HG03342 (cell line): ENCODE measurements around the gene MAEL.

Source experiments
- ATAC-seq: cut with Tn5 transposase; IDR thresholded peaks from one replicate; pipeline ENCODE4 v1.9.1; 2021; ENCODE audit warnings: mild to moderate bottlenecking, moderate library complexity; ENCODE audit not compliant: unreplicated experiment

MAEL gene

DNA sequence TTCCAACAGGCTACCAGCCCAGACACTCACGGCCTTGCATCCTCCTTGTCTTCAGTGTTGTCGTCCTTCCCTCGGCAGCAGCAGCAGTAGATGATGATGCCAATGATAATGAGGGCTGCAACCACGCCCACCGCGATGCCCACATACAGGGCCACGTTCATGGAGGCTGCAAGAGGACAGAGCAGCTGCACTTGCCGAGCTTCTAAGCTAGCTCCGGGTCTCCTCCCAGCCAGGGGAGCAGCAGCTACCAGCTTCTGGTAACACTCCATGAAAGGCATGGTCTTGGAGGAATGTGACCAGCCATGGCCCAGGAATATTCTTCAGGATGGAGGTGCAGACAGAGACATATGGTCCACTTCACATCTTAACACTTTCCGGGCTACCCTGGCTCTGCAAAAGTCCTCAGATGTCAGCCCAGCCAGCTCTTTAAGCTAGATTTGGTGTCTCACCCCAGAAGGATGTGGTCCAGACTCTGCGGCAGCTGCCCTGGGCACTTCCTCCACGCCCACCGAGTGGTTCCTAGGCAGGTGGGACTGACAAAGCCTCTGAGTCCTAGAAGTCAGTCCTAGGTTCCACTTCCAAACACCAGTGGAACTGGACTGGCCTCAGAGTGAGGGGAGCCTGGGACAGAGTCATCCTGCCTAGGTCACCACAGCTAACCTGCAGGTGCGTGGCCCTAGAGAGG lies 66.0 kb downstream of the MAEL start:
- ATAC-seq = no peak

DNA sequence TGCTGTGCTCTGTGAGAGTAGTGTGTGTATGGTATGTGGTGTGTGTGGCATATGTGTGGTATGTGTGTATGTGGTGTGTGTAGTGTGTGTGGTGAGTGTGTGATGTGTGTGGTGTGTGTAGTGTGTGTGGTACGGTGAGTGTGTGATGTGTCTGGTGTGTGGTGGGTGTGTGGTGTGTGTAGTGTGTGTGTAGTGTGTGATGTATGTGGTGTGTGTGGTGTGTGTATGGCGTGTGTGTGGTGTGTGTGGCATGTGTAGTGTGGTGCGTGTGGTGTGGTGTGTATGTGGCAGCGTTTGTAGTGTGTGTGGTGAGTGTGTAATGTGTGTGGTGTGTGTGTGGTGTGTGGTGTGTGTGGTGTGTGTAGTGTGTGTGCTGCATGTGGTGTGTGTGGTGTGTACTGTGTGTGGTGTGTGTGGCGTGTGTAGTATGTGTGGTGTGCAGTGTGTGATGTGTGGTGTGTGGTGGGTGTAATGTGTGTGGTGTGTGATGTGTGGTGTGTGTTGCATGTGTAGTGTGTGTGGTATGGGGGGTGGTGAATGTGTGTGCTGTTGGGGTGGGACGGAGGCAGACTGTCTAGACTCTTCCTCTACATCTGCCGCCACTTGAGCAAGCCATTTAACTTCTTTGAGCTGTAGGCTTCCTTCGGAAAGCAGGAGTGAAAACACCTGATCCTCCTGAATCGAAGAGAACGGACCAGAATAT lies 67.6 kb downstream of the MAEL start:
- no peak for ATAC-seq

DNA sequence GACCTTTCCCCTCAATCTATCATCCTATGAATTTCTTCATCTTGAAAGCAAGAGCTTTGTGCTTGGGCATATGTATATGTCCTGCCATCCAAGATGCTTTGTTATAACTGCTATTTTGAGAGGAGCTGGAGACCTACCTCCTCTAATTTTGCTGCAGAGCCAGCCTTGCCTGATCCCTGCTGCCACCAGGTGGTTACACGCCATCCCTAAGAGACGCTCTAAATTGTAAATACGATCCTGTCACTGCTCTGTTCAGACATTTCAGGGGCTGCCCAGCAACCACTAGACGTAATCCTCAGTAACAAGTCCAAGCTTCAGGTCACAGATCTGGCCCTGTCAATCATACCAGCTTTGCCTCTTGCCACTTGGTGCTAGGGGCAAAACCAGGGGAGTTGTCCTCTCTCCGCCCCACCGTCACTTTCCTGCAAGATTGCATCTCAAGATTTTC lies 68.2 kb downstream of the MAEL start:
- peak; percentile 60 for ATAC-seq

DNA sequence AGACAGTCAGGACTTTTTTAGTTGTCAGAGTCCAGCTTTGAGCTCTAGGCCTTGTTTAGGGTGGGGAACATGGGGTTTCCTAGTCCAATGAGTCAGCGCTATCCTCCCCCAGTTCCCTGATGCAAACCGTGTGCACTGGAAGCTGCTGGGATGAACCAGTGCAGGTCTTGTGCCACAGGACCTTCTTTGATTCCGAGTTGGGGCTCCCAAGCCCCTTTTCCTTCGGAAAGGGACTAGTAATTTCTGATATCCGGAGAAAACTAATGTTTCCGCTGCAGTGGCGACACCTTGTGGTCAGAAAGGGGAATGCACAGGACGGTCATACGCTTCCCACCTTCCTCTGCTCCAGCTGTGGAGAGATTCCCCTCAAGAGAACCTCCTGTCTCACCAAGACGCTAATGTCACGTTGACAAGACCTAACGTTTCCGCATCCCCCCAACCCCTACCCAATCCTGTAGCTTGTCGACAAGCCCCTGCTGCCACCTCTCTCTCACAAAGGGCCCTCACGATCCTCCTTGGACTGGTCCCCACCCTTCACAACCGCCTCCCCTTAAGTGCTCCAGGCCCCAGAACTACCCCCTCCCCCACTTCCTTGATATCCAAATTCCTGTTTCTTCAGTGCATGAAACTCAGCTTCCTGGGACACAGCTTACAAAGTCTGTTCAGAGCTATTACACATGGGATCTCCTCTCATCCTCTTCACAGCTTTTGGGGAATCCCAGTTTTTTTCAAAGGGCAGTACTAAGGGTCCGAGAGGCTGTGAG lies 70.1 kb downstream of the MAEL start:
- no peak for ATAC-seq

DNA sequence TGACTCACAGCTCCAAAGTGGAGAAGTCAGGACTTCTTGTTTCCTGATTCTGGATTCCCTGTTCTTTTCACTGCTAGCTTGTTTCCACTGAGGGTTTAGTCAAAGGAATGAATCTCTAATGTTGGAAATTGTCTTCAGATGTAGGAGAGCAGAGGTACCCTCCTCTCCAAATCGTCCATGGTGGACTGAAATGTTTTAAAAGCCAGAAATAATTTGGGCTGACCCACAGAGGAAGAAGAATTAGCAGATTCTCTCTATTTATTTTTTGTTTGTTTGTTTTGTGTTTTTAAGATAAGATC lies 70.7 kb downstream of the MAEL start:
- ATAC-seq = no peak

DNA sequence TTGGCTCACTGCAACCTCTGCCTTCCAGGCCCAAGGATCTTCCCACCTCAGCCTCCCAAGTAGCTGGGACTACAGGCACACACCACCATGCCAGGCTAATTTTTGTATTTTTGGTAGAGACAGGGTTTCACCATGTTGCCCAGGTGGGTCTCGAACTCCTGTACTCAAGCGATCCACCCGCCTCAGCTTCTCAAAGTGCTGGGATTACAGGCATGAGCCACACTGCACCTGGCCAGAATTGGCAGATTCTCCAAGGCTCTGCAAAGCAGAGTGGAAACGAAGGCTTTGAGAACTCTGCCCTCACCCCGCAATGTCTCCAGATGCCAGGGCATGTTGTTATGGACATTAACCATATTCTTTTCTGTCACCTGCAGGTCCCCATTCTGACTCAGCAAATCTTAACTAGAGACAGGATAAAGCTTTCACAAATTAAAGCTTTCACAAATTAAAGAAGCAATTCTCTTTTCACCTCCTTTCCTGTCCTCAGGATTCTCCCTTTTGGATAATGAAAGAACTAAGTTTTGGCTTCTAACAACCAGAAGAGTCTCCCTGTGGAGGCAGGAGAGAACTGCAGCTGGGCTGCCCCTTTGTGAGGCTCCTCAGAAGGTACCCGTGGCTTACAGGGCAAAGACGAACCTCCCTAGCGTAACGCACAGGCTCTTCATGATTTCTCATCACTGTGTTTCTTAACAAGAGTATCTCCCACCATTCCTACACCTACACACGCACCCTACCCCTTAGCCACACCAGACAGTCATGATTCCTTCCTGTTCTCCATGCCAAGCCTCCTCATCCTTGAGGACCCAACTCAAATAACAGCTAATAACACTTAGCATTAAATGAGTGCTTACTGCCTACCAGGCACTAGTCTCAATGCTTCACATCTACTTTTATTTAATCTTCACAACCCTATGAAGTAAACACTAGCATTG lies 71.3 kb downstream of the MAEL start:
- no peak for ATAC-seq

DNA sequence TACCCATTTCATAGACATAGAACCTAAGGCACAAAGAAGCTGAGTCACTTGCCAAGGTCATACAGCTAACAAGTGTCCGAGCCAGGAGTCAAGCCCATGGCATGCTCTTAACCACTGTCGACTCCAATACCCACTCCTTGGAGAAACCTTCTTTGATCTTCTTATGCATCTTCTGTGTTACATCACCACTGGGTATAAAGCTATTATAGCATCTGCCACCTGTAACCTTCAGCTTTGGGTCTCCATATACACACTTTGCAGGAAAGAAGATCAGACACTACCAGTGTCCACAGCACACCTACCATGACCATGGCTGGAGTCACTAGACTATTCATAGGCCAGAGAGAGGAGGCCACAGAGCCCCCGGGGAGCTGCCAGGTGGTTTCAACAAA lies 72.0 kb downstream of the MAEL start:
- ATAC-seq = no peak

DNA sequence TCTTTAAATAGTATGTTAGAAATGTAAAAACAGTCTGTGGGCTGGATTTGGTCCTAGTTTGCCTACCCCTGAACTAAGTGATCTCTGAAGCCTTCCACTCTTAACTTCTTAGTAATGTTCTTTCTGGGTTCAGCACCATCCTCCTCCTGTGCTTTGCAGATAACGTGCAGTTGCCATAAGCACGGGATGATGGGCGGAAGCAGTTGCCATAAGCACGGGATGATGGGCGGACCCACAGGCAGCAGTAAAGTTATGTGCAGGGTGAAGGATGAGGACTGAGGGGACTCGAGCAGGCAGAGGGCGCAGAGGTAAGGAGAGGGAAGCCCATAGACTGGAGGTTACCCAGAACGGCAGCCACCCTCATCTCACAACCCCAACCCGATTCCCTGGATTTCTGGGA lies 75.5 kb downstream of the MAEL start:
- no peak for ATAC-seq

DNA sequence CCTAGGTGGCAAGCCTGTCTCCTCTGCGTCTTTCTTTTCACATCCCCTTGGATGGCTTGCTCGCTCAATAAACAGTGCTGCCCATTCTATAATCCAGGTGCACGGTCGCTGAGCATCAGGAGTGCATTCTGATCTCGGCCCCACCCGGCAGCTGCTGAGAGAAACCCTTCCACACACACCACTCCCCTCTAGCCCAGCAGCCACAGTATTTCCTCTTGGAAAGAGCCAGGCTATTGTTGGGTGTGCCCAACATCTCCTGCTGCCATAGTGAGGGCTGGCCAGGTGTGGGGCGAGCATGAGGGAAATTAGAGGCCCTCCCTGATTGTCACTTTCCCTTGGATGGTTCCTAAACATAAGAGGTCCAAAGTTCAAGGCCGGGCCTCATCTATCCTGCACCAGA lies 76.4 kb downstream of the MAEL start:
- ATAC-seq = no peak

DNA sequence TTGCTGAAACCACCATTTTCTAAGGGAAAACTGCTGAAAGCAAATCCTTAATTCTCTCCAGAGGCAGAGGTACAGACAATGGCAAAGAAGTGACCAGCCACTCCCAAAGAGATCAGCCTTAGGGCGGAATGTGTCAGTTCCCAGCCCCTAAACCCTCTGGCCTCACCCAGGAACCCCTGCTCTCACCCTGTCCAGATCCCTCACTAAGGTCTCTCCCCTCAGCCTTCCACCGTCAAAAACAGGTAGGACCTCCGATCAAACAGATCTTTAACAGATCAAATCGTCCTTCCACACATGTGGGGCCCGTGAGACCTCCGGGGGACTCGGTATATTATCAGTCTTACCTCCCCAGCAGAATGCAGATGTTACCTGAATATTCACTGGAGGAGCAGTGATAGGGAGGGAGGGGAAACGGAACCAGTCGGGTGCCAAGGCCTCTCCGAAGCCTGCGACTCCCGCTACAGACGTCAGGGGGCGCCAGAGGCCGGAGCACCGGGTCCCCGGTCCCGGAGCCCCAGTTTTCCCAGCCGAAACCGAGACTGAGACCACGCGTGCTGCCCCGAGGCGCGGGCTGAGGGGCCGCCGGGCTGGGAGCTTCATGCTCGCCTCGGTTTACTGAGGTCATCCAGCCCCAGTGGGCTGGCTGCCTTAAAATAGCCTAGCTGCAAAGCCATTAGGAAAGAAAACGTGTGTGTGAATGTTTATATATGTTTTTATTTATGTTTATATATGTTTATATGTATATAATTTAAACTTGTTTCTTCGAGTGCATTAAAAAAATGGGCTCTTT lies 77.4 kb downstream of the MAEL start:
- ATAC-seq = peak; percentile 89

DNA sequence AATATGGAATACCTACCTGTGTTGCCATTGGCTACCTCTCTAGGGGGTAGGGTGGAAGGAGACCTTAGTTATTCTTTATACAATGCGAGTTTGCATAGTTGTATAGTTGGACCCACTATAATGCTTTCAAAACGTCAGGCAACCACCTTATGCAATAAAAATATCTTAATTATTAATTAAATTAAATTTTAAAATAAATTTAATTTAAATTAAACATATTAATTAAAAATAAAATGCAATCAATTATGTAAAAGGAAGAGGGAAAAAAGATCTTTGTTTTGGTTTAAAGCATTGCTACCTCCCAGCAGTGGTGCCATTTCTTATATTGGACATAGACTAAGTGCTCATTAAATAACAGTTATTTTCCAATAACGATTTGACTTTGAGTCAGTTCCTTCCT lies 78.8 kb downstream of the MAEL start:
- no peak for ATAC-seq

DNA sequence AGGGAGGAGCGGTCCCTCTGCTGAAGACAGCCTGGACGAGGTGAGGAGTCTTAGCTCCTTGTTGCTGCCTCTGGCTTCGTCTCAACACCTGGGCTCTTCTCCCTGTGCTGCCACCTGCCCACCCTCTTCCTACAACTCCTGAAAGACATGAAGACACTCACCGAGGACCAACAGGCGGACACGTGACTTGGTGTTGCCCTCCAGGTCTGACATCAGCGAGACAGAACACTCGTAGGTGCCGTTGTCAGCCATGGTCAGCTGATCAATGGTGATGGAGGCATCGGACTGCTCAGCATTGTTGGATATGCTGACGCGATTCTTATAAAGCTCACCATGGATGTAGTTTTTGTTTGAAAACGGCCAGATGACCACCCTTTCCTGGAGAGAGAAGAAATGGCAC lies 79.7 kb downstream of the MAEL start:
- ATAC-seq = no peak

DNA sequence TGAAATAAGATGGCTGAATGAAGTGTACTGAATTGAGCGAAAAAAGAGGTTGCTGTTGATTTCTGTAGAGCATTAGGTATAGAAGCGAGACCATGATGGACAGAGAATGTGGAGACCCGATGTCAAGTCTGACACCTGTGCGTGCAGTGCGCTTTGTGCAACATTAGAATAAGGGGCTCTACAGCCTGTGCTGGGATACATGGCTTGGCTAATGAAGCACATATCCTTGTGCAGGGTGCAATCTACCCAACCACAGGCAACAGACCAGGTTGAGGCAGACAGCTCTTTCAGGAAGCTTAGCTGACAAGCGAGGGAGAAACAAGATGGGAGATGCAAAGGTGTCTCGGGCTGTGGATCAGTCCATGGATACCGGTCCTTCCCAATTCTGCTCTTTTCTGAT lies 82.2 kb downstream of the MAEL start:
- no peak for ATAC-seq
